ENCODE measurements around the gene CAMSAP3. TPM values are rescaled to one million over a fixed set of nuclear protein-coding genes. Genes with fewer than 3 reads are reported as not detected.

The CAMSAP3 gene
- total RNA-seq, 3 donors from 2014 or later (not counting 1 experiment from before 2014, with no cell fraction given): 0.24 to 0.34 TPM; not detected in 1

DNA sequence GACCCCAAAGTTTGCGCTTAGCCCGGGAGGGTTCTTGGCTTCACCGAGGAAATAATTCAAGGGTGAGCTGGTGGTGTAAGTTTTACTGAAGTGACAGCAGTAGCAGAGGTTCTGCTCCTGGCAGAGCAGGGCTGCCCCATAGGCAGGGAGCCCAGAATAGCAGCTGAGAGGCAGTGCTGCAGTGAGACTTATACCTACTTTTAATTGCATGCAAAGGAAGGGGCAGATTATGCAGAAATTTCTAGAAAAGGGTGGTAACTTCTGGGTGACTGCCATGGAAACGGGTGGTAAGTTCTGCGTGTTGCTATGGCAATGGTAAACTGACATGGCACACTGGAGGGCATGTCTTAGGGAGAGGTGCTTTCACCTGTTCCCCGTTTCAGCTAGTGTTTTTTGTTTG is 17.5 kb upstream of the CAMSAP3 start:
- WGBS (ENCODE audit: insufficient coverage): 68% methylated on average over 5 of the region's 6 CpGs
- Histone ChIP-seq H3K27me3 (ENCODE audit: control insufficient read depth, insufficient read depth, low read length) (no peaks in the 10 kb centered on the region), H3K4me3 (ENCODE audit: low read length) (no peak overlapping the region), H3K9me3 (ENCODE audit: control insufficient read depth, insufficient read depth, low read length) (no peaks in the 10 kb centered on the region), H3K27ac (ENCODE audit: low read length) (no peak overlapping the region), H3K4me1 (ENCODE audit: control insufficient read depth, insufficient read depth, low read length) (no peaks in the 10 kb centered on the region), H3K36me3 (ENCODE audit: control insufficient read depth, insufficient read depth, low read length) (no peaks in the 10 kb centered on the region)
- H3K9me3 Mint-ChIP-seq: no peaks in the 10 kb centered on the region
- intact Hi-C loops (cut with micrococcal nuclease): no loop called here
- H3K4me3 Mint-ChIP-seq: no peak overlapping the region
- ATAC-seq: no peak
- DNase-seq: no peak
- no peaks in the 10 kb centered on the region for H3K36me3 Mint-ChIP-seq
- H3K27ac Mint-ChIP-seq: no peak overlapping the region
- H3K4me1 Mint-ChIP-seq: no peaks in the 10 kb centered on the region
- TF ChIP-seq, protein P1, sequence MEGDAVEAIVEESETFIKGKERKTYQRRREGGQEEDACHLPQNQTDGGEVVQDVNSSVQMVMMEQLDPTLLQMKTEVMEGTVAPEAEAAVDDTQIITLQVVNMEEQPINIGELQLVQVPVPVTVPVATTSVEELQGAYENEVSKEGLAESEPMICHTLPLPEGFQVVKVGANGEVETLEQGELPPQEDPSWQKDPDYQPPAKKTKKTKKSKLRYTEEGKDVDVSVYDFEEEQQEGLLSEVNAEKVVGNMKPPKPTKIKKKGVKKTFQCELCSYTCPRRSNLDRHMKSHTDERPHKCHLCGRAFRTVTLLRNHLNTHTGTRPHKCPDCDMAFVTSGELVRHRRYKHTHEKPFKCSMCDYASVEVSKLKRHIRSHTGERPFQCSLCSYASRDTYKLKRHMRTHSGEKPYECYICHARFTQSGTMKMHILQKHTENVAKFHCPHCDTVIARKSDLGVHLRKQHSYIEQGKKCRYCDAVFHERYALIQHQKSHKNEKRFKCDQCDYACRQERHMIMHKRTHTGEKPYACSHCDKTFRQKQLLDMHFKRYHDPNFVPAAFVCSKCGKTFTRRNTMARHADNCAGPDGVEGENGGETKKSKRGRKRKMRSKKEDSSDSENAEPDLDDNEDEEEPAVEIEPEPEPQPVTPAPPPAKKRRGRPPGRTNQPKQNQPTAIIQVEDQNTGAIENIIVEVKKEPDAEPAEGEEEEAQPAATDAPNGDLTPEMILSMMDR (IDR thresholded peaks at IDR 0.05): no peak
- H3K27me3 Mint-ChIP-seq (ENCODE audit: low read depth in 2 of 2): peaks cover 6 to 11% of the 10 kb centered on the region in 2 donors

DNA sequence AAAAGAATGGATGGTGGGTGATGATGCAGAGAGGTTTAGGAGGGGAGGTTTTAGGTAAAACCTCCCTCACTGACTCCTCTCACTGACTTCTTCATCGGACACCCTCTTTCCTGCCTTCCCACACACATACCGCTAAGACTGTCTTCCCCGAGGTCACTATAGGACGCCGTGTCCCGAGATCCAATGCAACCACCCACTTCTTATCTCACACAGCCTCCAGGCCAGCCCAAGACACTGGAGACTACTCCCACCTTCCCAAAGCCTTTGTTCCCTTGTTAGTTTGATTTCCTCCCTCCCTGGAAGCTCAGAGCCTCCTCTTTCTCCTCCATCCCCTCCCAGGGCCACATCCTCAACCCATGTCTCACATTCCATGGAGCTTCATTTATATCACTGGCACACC is 16.5 kb upstream of the CAMSAP3 start:
- Mint-ChIP-seq H3K4me1 (no peaks in the 10 kb centered on the region), H3K27ac (no peak overlapping the region), H3K9me3 (no peaks in the 10 kb centered on the region), H3K36me3 (no peaks in the 10 kb centered on the region), H3K4me3 (no peak overlapping the region), H3K27me3 (ENCODE audit: low read depth in 2 of 2) (peaks cover 6 to 11% of the 10 kb centered on the region in 2 donors)
- DNase-seq: no peak
- Histone ChIP-seq H3K36me3 (ENCODE audit: control insufficient read depth, insufficient read depth, low read length) (no peaks in the 10 kb centered on the region), H3K27ac (ENCODE audit: low read length) (no peak overlapping the region), H3K4me1 (ENCODE audit: control insufficient read depth, insufficient read depth, low read length) (no peaks in the 10 kb centered on the region), H3K4me3 (ENCODE audit: low read length) (no peak overlapping the region), H3K9me3 (ENCODE audit: control insufficient read depth, insufficient read depth, low read length) (no peaks in the 10 kb centered on the region), H3K27me3 (ENCODE audit: control insufficient read depth, insufficient read depth, low read length) (no peaks in the 10 kb centered on the region)
- 84% methylated on average over 6 of the region's 6 CpGs for WGBS (ENCODE audit: insufficient coverage)
- ATAC-seq: no peak
- intact Hi-C loops (cut with micrococcal nuclease): no loop called here
- TF ChIP-seq, protein P1 (IDR thresholded peaks at IDR 0.05): no peak

DNA sequence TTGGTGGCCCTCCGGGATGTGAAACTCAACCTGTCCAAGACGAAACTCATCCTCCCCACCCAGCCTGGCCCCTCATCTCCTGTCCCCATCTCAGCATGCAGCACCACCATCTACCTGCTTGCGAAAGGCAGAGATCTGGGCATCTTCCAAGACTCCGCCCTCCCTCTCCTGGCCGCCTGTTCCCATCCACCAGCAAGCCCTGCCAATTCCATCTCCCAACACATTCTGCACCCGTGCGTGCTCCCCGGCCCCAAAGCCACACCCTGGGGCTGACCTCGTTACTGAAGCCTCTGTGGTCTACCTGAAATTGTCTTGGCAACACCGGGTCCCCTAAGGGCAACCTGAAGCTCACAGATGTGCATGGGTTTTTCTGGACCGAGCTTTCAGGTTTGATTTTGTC is 13.2 kb upstream of the CAMSAP3 start:
- Histone ChIP-seq H3K36me3 (ENCODE audit: control insufficient read depth, insufficient read depth, low read length) (no peaks in the 10 kb centered on the region), H3K27ac (ENCODE audit: low read length) (no peak overlapping the region), H3K27me3 (ENCODE audit: control insufficient read depth, insufficient read depth, low read length) (no peaks in the 10 kb centered on the region), H3K4me3 (ENCODE audit: low read length) (no peak overlapping the region), H3K9me3 (ENCODE audit: control insufficient read depth, insufficient read depth, low read length) (no peaks in the 10 kb centered on the region), H3K4me1 (ENCODE audit: control insufficient read depth, insufficient read depth, low read length) (no peaks in the 10 kb centered on the region)
- TF ChIP-seq, protein P1 (IDR thresholded peaks at IDR 0.05): no peak
- WGBS (ENCODE audit: insufficient coverage): 66% methylated on average over 11 of the region's 11 CpGs
- Mint-ChIP-seq H3K36me3 (no peaks in the 10 kb centered on the region), H3K4me1 (no peaks in the 10 kb centered on the region), H3K27me3 (ENCODE audit: low read depth in 2 of 2) (peaks cover 1 to 6% of the 10 kb centered on the region in 2 donors), H3K9me3 (no peaks in the 10 kb centered on the region), H3K27ac (no peak overlapping the region), H3K4me3 (no peak overlapping the region)
- DNase-seq: no peak
- no peak for ATAC-seq
- intact Hi-C loops (cut with micrococcal nuclease): no loop called here

DNA sequence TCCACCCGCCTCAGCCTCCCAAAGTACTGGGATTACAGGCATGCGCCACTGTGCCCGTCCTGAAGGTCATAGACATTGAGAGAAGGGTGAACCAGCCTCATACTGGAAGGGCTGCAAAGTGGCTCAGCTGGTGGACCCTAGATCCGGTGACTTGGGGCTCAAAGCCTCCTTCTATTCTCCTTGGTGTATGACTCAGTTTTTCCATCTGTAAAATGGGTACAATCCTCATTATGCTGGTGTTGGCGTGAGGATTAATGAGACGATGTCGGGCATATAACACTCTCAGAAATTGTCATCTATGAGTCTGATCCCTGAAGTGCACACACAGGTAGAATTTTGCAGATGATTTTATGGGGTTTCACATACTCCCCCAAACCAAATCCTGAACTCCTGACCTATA is 5.8 kb upstream of the CAMSAP3 start:
- H3K4me1 Mint-ChIP-seq: no peaks in the 10 kb centered on the region
- intact Hi-C loops (cut with micrococcal nuclease): no loop called here
- H3K27me3 Mint-ChIP-seq (ENCODE audit: low read depth in 2 of 2): peaks cover 14 to 16% of the 10 kb centered on the region in 2 donors
- no peaks in the 10 kb centered on the region for H3K36me3 Mint-ChIP-seq
- ATAC-seq (no peak), DNase-seq (no peak)
- peaks cover 2% of the 10 kb centered on the region for H3K27me3 ChIP-seq (ENCODE audit: control insufficient read depth, insufficient read depth, low read length)
- TF ChIP-seq, protein P1 (IDR thresholded peaks at IDR 0.05): no peak
- H3K27ac Mint-ChIP-seq: no peak overlapping the region
- no peaks in the 10 kb centered on the region for H3K9me3 Mint-ChIP-seq
- no peak overlapping the region for H3K27ac ChIP-seq (ENCODE audit: low read length)
- H3K4me1 ChIP-seq (ENCODE audit: control insufficient read depth, insufficient read depth, low read length): no peaks in the 10 kb centered on the region
- H3K4me3 Mint-ChIP-seq: no peak overlapping the region
- H3K4me3 ChIP-seq (ENCODE audit: low read length): no peak overlapping the region
- no peaks in the 10 kb centered on the region for H3K9me3 ChIP-seq (ENCODE audit: control insufficient read depth, insufficient read depth, low read length)
- H3K36me3 ChIP-seq (ENCODE audit: control insufficient read depth, insufficient read depth, low read length): no peaks in the 10 kb centered on the region
- WGBS (ENCODE audit: insufficient coverage): 95% methylated on average over 5 of the region's 7 CpGs
